A549 (cell line): Measurements from ENCODE around the gene TOMM20L.

Source experiments
- CTCF ChIP-seq: fragments of >200 bp; sonication (Bioruptor Twin); formaldehyde crosslinking; IDR thresholded peaks from 3 replicates; pipeline ENCODE4 v1.5.1; 2016
- EHF ChIP-seq: fragments of 250-450 bp; sonication (Bioruptor Pico); IDR thresholded peaks from 2 replicates; pipeline ENCODE4 v1.5.0; 2020; ENCODE audit warnings: mild to moderate bottlenecking
- EP300 ChIP-seq, 2 experiments: fragments of >200 bp; sonication (Bioruptor Twin); formaldehyde crosslinking; IDR thresholded peaks; 2 replicates in 1 of 2; 3 replicates in 1 of 2; pipeline ENCODE4 v1.6.1; 2016 to 2017
- ESRRA ChIP-seq: fragments of 150-350 bp; IDR thresholded peaks from 2 replicates; pipeline ENCODE4 v1.6.1; 2014; ENCODE audit warnings: mild to moderate bottlenecking, low read length, borderline replicate concordance
- HDAC2 ChIP-seq: fragments of 200-600 bp; sonication (generic); IDR thresholded peaks from 2 replicates; pipeline ENCODE4 v1.6.1; 2016
- JUN ChIP-seq, 2 experiments: fragments of >200 bp; sonication (Bioruptor Twin); formaldehyde crosslinking; IDR thresholded peaks; 2 replicates in 1 of 2; 3 replicates in 1 of 2; pipeline ENCODE4 v1.6.1; 2016 to 2017
- KDM5A ChIP-seq: fragments of 200-600 bp; sonication (generic); IDR thresholded peaks from 2 replicates; pipeline ENCODE4 v1.6.1; 2016; ENCODE audit warnings: antibody characterized with exemption, mild to moderate bottlenecking
- NPAS2 ChIP-seq: fragments of 250-450 bp; sonication (Bioruptor Pico); IDR thresholded peaks from 2 replicates; pipeline ENCODE4 v1.8.0; 2022; ENCODE audit warnings: mild to moderate bottlenecking, moderate library complexity, borderline replicate concordance
- NR3C1 ChIP-seq: fragments of >200 bp; sonication (Bioruptor Twin); formaldehyde crosslinking; IDR thresholded peaks from 3 replicates; pipeline ENCODE4 v1.6.1; 2017
- POLR2A ChIP-seq: IDR thresholded peaks from 2 replicates; pipeline ENCODE4 v1.6.1; 2012; ENCODE audit warnings: mild to moderate bottlenecking, low read length
- REST ChIP-seq: fragments of 200-600 bp; sonication (generic); IDR thresholded peaks from 2 replicates; pipeline ENCODE4 v1.6.1; 2016; ENCODE audit warnings: antibody characterized with exemption, mild to moderate bottlenecking, moderate library complexity
- SREBF2 ChIP-seq: fragments of 450-650 bp; IDR thresholded peaks from 2 replicates; pipeline ENCODE4 v1.6.1; 2014; ENCODE audit warnings: mild to moderate bottlenecking, moderate library complexity
- TF ChIP-seq, protein P1 (sequence below): IDR thresholded peaks from 2 replicates; pipeline ENCODE4 v1.6.1; 2012; ENCODE audit warnings: low read depth, borderline replicate concordance
- TF ChIP-seq, protein P2 (sequence below): IDR thresholded peaks from 2 replicates; pipeline ENCODE4 v1.6.1; 2012

GRCh38 chr14:58415636-58416547 lies 20.2 kb downstream of the TOMM20L start:
- TF ChIP-seq ESRRA (no peak), SREBF2 (no peak), CTCF (no peak), POLR2A (no peak), EP300 (IDR thresholded peaks at IDR 0.05) (no peak), NR3C1 (no peak), EHF (CRISPR knock-in tag) (no peak), KDM5A (no peak), HDAC2 (no peak), REST (no peak), NPAS2 (CRISPR knock-in tag) (no peak), JUN (IDR thresholded peaks at IDR 0.05) (no peak)
- TF ChIP-seq, protein P1, sequence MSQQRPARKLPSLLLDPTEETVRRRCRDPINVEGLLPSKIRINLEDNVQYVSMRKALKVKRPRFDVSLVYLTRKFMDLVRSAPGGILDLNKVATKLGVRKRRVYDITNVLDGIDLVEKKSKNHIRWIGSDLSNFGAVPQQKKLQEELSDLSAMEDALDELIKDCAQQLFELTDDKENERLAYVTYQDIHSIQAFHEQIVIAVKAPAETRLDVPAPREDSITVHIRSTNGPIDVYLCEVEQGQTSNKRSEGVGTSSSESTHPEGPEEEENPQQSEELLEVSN: no peak
- TF ChIP-seq, protein P2, sequence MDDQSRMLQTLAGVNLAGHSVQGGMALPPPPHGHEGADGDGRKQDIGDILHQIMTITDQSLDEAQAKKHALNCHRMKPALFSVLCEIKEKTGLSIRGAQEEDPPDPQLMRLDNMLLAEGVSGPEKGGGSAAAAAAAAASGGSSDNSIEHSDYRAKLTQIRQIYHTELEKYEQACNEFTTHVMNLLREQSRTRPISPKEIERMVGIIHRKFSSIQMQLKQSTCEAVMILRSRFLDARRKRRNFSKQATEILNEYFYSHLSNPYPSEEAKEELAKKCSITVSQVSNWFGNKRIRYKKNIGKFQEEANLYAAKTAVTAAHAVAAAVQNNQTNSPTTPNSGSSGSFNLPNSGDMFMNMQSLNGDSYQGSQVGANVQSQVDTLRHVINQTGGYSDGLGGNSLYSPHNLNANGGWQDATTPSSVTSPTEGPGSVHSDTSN: no peak
